HUDEP-2 (cell line): ENCODE measurements around the gene CACNA2D4.

Experiments
- DNase-seq, 76 experiments: peaks; one replicate each; lab custom pipeline; 2025; ENCODE audit not compliant: unreplicated experiment in 76 of 76; lab: John Stamatoyannopoulos, UW

Gene CACNA2D4

GRCh38 chr12:1836241-1836803 lies 82.1 kb downstream of the CACNA2D4 start:
- no peak for DNase-seq

GRCh38 chr12:1835211-1836131 lies 83.0 kb downstream of the CACNA2D4 start:
- DNase-seq, result no peak

GRCh38 chr12:1834186-1834925 lies 84.1 kb downstream of the CACNA2D4 start:
- DNase-seq, result no peak

- DNase-seq, result no peak
Measured at GRCh38 chr12:1833596-1834028, 84.8 kb downstream of the CACNA2D4 start.

- no peak for DNase-seq
Measured at GRCh38 chr12:1832801-1833595, 85.5 kb downstream of the CACNA2D4 start.

- DNase-seq, result no peak
Measured at GRCh38 chr12:1830981-1831963, 87.2 kb downstream of the CACNA2D4 start.

GRCh38 chr12:1830401-1830845 lies 88.0 kb downstream of the CACNA2D4 start:
- no peak for DNase-seq

- no peak for DNase-seq
Measured at GRCh38 chr12:1829306-1829900, 89.0 kb downstream of the CACNA2D4 start.

- DNase-seq, result no peak
Measured at GRCh38 chr12:1828856-1829255, 89.6 kb downstream of the CACNA2D4 start.

GRCh38 chr12:1827826-1828805 lies 90.3 kb downstream of the CACNA2D4 start:
- DNase-seq, result no peak

GRCh38 chr12:1826867-1827705 lies 91.4 kb downstream of the CACNA2D4 start:
- peak in 2 of 76 experiments; percentile 11 to 37 for DNase-seq

- no peak for DNase-seq
Measured at GRCh38 chr12:1826401-1826800, 92.1 kb downstream of the CACNA2D4 start.

- DNase-seq, result no peak
Measured at GRCh38 chr12:1825382-1826102, 92.9 kb downstream of the CACNA2D4 start.

GRCh38 chr12:1823237-1823636 lies 95.2 kb downstream of the CACNA2D4 start:
- DNase-seq, result peak in 2 of 76 experiments; percentile 18 to 24

GRCh38 chr12:1822699-1823098 lies 95.8 kb downstream of the CACNA2D4 start:
- DNase-seq, result peak in 34 of 76 experiments; percentile 11 to 60 (median 28)

- DNase-seq, result peak in 72 of 76 experiments; percentile 18 to 92 (median 73)
Measured at GRCh38 chr12:1821805-1822204, 96.6 kb downstream of the CACNA2D4 start.
